Kidney capillary endothelial cell (primary cell): ENCODE data around the gene DUSP18.
A peak's percentile ranks its signal among the peaks of the same experiment; 100 is the strongest.
"Not testable (repeated sequence)": the region's sequence is repeated elsewhere in the genome, so short reads cannot be mapped to it uniquely, and the experiment has no call there.

ENCODE experiments used
- DNase-seq: peaks from one replicate; pipeline ENCODE4 v3.0.0-alpha.2; 2018; ENCODE audit warnings: low spot score

The DUSP18 gene

GRCh38 chr22:30640361-30640760 is 27.3 kb downstream of the DUSP18 start:
- no peak for DNase-seq

DNA sequence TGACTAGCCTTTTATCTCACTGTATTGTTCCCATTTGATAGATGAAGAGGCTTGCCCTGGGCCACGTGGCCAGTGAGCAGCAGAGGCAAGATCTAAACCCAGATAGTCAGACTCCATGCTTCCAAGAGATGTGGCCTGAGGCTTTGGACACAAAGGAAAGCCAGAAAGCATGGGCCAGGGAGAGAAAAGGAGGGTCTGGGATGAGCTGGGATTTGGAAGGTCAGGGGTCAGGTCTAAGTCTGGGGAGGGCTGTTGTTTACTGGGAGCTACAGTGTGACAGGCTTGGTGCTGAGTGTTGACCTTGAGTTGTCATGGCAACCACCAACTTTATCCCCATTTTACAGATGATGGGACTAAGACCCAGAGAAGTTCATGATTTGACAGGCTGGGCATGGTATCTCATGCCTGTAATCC is 30.0 kb downstream of the DUSP18 start:
- DNase-seq, result no peak

- DNase-seq, result peak; percentile 29
These were observed 31.2 kb downstream of the DUSP18 start for GRCh38 chr22:30636226-30637077.

GRCh38 chr22:30635273-30636225 is 32.1 kb downstream of the DUSP18 start, which contains the start of gene SLC35E4:
SLC35E4 (plus strand) TSS chr22:30635781; CDS start chr22:30636451, 670 bp downstream.
- peak; percentile 92 for DNase-seq

GRCh38 chr22:30634471-30635233 is 33.0 kb downstream of the DUSP18 start:
- peak; percentile 96 for DNase-seq

- not testable (repeated sequence) for DNase-seq
These were observed 36.2 kb downstream of the DUSP18 start for GRCh38 chr22:30631469-30631868.

DNA sequence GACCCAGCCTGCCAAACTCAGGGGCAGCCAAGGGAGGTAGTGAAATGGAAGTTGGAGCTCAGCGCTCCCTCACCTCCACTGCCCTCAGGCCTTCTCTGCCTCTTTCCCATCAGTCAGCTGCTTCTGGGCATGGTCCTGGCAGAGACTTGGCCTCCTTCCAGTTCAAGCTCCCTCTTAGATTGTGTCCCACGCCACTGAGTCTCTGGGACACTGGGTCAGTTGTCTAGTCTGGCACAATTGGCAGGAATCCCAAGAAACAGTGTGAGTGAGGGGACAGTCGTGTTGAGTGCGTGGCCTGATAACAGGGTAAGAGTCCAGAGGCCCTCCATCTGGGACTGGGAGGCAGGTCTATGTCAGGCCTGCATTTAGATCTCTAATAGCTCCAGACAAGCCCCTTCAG is 39.2 kb downstream of the DUSP18 start:
- no peak for DNase-seq

DNA sequence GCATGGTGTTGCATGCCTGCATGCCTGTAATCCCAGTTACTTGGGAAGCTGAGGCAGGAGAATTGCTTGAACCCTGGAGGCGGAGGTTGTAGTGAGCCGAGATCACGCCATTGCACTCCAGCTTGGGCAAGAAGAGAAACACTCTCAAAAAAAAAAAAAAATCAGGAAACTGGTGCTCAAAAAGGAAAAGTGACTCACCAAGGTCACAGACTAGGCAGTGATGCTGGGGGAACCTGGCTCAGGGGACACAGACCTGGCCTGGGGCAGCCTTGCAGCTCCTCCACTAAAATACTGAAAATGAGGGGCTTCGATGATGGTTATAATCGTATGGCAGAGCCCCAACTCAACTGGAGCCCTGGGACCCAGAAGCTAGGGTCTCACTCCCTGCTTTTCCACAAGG is 40.2 kb downstream of the DUSP18 start:
- peak; percentile 36 for DNase-seq

GRCh38 chr22:30626413-30626812 is 41.3 kb downstream of the DUSP18 start:
- DNase-seq, result no peak

GRCh38 chr22:30619909-30620308 is 47.8 kb downstream of the DUSP18 start:
- not testable (repeated sequence) for DNase-seq

GRCh38 chr22:30617819-30618218 is 49.9 kb downstream of the DUSP18 start:
- DNase-seq, result no peak

- DNase-seq, result no peak
These were observed 52.1 kb downstream of the DUSP18 start for GRCh38 chr22:30615543-30615954.

GRCh38 chr22:30614879-30615278 is 52.8 kb downstream of the DUSP18 start:
- no peak for DNase-seq

DNA sequence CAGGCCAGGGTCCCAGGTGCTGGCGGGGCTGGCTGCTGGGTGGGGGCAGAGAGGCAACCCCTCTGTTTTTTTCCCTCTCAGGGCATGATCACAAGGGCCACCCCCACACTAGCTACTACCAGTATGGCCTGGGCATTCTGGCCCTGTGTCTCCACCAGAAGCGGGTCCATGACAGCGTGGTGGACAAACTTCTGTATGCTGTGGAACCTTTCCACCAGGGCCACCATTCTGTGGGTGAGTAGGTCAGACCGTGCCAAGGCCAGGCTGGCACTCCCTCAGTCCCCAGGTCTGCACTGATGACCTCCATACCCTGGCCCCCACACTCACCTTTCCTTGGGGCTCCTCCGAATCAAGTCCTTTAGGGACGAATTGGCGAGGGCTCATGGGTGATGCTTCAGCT is 53.4 kb downstream of the DUSP18 start:
- no peak for DNase-seq

DNA sequence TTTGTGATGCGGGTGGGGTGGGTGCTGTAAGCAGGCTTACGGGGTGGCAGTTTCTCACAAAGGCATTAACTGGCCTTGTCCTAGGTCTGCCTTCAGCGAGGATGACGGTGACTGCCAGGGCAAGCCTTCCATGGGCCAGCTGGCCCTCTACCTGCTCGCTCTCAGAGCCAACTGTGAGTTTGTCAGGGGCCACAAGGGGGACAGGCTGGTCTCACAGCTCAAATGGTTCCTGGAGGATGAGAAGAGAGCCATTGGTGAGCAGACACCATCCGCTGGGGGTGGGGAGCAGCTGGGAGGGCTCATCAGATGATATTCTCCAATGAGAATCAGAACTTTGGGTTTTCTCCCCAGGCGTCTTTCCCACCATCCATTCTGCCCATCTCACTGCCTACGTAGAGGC is 54.9 kb downstream of the DUSP18 start:
- DNase-seq, result no peak
